IPS DF 4.7 (cell line): Measurements from ENCODE around the gene HSF2BP.
"Not testable (repeated sequence)": the region's sequence is repeated elsewhere in the genome, so short reads cannot be mapped to it uniquely, and the experiment has no call there.

Experiments
- DNase-seq: peaks from one replicate; pipeline ENCODE4 v3.0.0-alpha.2; 2013; ENCODE audit warnings: low spot score; ENCODE audit errors: extremely low read depth

The HSF2BP gene

GRCh38 chr21:43651926-43652325, 7.4 kb downstream of the HSF2BP start:
- not testable (repeated sequence) for DNase-seq

- no peak for DNase-seq
Observed at GRCh38 chr21:43648171-43648570, 11.1 kb downstream of the HSF2BP start.

- peak; percentile 89 for DNase-seq
Observed at GRCh38 chr21:43646550-43647260, 12.6 kb downstream of the HSF2BP start.

GRCh38 chr21:43645976-43646375, 13.3 kb downstream of the HSF2BP start:
- DNase-seq: no peak

- DNase-seq: no peak
Observed at GRCh38 chr21:43645136-43645891, 14.0 kb downstream of the HSF2BP start.

- no peak for DNase-seq
Observed at GRCh38 chr21:43644609-43645008, 14.7 kb downstream of the HSF2BP start.

- no peak for DNase-seq
Observed at GRCh38 chr21:43644071-43644470, 15.2 kb downstream of the HSF2BP start.

GRCh38 chr21:43643193-43643592, 16.1 kb downstream of the HSF2BP start:
- DNase-seq: no peak

GRCh38 chr21:43640400-43640799, 18.9 kb downstream of the HSF2BP start:
- DNase-seq: no peak

GRCh38 chr21:43639470-43640353, 19.6 kb downstream of the HSF2BP start:
- DNase-seq: no peak

GRCh38 chr21:43637530-43638158, 21.6 kb downstream of the HSF2BP start:
- DNase-seq: no peak

GRCh38 chr21:43635436-43635835, 23.9 kb downstream of the HSF2BP start:
- no peak for DNase-seq

GRCh38 chr21:43634618-43635017, 24.7 kb downstream of the HSF2BP start:
- no peak for DNase-seq

- no peak for DNase-seq
Observed at GRCh38 chr21:43632373-43632905, 26.8 kb downstream of the HSF2BP start.

- no peak for DNase-seq
Observed at GRCh38 chr21:43631411-43632107, 27.7 kb downstream of the HSF2BP start.

- no peak for DNase-seq
Observed at GRCh38 chr21:43627527-43627926, 31.8 kb downstream of the HSF2BP start.

- DNase-seq: no peak
Observed at GRCh38 chr21:43626390-43626789, 32.9 kb downstream of the HSF2BP start.

- DNase-seq: no peak
Observed at GRCh38 chr21:43624339-43624738, 34.9 kb downstream of the HSF2BP start.

- DNase-seq: no peak
Observed at GRCh38 chr21:43623588-43623987, 35.7 kb downstream of the HSF2BP start.

- DNase-seq: no peak
Observed at GRCh38 chr21:43622796-43623195, 36.5 kb downstream of the HSF2BP start.

GRCh38 chr21:43619856-43620255, 39.4 kb downstream of the HSF2BP start:
- DNase-seq: no peak
